ENCODE measurements around the gene SLC44A2.

Gene SLC44A2

DNA sequence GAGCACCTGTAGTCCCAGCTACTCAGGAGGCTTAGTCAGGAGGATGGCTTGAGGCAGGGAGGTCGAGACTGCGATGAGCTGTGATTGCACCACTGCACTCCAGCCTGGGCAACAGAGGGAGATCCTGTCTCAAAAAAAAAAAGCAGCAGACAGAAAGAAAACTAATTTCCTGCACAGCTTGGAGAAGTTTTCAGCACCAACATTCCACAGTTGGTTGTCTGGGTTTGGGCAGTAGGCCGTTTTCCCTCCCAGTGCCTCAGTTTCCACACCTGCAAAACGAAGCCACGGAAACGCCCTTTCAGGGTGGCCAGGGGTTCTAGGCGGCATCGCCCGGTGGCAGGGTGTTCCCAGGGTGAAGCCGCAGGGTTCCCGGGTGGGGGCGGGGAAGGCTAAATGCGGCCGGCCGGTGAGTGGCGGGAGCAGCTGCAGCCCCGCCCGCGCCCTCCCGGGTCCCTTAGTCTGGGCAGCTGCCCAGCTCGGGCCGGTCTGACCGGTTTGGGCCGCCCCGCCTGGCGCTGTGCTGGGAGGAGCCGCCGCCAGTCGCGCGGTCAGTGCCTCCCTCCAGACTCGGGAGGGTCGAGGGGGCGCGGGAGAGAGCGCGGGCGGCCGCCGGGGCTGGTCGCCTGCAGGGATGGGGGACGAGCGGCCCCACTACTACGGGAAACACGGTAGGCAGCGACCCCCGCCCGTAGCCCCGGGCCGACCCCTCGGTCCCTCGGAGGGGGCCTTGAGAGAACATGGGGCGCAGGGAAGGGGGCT is at the start of gene SLC44A2:
SLC44A2 (plus strand) TSS at position 551 of the 759 bp plus-strand sequence; CDS start at position 632, 81 bp downstream.
- DNase-seq: no peak

DNA sequence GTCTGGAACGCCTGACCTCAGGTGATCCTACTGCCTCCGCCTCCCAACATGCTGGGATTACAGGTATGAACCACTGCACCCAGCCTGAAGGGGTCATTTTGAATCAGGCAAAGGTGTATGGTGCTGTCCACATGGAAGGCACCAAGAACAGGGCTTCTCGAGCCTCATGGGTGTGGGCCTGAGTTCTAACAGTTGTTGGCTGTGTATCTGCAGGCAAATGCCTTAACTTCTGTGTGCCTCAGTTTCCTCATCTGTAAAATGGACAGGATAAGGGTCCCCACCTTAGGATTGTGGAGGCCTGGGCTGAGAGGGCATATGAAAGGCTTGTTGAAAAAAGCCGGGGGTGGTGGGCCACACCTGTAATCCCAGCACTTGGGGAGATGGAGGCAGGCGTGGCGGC is 47.4 kb upstream of the SLC44A2 start:
- no peak for DNase-seq

DNA sequence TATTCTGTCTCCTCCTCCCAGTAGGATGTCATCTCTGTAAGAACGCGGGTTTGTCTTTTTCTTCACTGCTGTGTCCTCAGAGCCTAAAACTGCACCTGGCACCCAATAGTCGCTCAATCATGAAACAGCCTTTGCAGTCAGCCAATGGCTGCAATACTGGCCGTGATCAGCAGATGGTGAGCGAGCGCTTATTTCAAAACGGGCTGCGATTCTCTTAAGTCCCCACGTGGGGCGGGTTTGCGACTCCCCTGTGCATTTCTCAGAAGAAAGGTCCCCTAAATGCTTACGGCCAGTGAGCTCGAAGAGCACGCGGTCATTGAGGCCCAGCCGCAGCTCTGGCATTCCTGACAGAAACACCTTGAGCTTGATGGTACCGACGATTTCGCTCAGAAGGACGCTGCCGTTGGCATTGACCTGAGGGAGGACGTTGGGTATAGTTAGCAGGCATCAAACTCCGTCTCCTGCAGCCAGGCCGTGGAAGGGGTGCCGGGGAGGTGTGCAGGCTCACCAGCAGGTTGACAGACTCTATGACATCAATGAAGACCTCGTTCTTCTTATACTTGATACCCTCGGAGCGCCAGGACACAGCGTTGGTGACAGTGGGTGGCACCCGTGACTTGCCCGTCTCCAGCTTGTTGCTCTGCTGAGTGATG is 44.2 kb upstream of the SLC44A2 start:
- peak; percentile 94 to 95 for DNase-seq

DNA sequence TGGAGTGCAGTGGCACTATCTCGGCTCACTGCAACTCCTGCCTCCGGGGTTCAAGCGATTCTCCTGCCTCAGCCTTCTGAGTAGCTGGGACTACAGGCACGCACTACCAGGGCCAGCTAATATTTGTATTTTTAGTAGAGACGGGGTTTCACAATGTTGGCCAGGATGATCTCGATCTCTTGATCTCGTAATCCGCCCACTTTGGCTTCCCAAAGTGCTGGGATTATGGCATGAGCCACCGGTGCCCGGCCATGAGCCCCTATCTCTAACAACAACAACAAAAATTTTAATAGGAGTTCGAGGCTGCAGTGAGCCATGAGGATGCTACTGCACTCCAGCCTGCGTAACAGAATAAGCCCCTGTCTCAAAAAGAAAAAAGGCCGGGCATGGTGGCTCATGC is 43.3 kb upstream of the SLC44A2 start:
- DNase-seq: no peak

DNA sequence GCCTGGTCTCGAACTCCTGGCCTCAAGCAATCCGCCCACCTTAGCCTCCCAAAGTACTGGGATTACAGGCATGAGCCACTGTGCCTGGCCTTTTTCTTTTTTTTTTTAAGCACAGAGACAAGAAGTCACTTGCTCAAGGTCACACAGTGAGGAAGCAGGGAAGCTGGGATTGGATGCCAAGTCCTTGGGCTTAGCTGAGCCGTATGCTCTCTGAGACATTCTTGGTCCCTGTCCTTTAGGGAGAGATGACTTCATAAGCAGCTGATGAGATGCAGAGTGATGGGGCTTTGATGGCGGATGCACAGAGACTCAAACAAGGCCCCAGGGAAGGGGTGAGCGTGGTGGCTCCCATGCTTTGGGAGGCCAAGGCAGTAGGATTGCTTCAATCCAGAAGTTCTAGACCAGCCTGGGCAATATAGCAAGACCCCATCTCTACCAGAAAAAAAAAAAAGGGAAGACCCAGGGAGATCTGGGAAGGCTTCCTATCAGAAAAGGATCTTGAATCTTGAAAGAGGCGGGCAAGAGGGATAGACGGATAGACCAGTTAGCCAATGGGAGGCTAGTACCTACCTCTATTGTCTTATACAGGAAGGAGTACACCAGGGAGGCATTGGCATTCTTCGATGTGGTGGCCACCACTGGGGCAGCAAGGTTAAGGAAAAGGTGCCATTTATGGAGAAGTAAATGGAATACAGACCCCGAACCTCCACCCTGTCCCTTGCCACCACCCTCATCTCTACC is 42.1 kb upstream of the SLC44A2 start:
- no peak for DNase-seq

DNA sequence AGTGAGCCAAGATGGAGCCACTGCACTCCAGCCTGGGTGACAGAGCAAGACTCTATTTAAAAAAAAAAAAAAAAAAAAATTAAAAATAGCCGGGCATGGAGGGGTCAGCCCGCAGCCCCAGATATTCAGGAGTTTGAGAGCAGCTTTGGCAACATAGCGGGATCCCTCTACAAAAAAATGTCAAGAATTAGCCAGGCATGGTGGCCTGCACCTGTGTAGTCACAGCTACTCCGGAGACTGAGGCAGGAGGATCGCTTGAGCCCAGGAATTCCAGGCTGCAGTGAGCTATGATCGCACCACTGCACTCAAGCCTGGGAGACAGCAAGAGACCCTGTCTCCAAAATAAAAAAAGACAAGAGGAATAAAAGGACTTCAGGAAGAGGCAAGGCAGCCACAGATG is 39.0 kb upstream of the SLC44A2 start:
- DNase-seq: no peak

DNA sequence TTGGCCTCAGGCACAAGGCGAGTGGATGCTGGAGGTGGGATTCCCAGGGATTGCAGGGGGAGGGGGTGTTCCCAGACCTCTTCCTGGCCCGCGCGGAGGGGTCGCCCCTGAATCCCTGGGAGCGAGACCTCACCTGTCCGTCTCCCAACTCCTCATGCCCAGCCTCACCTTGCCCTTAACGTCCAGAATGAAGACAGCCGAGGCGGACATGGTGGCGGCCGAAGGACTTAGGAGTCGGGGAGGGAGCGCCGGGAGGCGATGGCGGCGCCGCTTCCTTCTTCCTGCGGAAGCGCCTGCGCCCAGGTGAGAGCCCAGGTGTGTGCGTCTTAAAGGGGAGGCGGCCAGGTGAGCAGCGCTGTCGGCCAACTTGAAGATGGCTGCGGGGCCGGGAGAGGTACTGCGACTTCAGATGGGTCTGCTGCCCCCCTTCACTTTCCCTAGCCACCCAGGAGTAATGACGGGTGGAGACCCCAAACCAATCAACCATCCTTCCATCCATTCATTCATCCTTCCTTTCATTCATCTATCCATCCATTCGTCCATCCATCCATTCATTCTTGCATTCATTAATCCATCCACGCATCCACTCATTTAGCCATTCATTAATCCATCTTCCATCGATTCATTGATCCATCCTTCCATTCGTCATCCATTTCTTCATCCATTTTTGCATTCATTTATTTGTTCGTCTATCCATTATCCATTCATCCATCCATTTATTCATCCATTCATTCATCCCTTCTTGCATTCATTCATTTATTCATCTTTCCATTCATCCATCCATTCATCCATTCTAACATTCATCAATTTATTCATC is 38.1 kb upstream of the SLC44A2 start, which contains the start of gene AP1M2:
AP1M2 (minus strand) TSS at position 291 of the 817 bp plus-strand sequence; CDS start at position 210, 81 bp downstream.
- DNase-seq: no peak

DNA sequence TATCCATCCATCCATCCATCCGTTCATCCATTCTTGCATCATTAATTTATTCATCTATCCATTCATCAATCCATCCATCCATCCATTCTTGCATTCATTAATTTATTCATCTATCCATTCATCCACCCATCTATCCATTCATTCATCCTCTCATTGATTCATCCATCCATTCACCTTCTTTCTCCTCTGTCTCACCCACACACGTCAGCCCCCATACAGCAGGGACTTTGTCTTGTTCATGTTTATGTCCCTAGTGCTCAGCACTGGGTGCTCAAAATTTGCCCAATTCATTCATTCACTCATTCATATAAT is 37.6 kb upstream of the SLC44A2 start:
- no peak for DNase-seq

DNA sequence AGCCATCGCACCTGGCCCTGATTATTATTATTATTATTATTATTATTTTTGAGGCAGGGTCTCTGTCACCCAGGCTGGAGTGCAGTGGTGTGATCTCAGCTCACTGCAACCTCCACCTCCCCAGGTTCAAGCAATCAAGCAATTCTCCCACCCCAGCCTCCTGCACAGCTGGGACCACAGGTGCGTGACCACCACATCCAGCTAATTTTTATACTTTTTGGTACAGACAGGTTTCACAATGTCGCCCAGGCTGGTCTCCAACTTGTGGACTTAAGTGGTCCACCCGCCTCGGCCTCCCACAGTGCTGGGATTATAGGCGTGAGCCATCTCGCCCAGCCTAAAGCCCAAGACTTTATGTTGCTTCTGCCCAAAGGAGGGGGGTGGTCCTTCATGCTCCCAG is 32.2 kb upstream of the SLC44A2 start:
- DNase-seq: no peak

DNA sequence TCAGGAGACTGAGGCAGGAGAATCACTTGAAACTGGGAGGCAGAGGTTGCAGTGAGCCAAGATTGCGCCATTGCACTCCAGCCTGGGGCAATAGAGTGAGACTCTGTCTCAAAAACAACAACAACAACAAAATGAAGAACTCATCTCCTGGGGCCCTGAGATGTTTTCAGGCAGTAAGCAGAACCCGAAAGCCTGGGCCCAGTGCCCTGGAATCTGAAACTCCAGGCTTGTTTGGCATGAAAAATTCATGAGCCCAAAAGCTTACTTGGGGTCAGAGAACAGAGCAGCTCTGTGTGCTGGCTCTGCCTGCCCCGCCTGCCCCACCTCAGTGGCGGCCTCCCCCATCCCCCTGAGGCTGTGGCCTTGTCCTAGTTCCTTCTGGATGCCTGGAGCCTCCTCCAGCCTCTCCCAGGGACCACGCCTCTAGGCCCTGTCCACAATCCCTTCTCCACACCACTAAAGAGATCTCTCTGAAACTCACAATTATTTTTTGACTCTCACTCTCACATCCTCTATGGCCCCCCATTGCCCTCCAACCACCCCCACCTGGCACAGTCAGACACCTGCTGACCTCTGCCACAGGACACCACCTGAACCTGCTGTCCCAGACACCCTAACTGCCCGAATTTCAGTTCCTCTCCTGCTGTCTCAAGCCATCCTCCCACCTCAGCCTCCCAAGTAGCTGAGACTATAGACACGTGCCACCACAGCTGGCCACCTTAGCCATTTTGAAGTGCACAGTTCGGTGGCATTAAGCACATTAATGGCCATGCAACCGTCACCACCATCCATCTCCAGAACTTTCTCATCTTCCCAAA is 31.3 kb upstream of the SLC44A2 start:
- no peak for DNase-seq

DNA sequence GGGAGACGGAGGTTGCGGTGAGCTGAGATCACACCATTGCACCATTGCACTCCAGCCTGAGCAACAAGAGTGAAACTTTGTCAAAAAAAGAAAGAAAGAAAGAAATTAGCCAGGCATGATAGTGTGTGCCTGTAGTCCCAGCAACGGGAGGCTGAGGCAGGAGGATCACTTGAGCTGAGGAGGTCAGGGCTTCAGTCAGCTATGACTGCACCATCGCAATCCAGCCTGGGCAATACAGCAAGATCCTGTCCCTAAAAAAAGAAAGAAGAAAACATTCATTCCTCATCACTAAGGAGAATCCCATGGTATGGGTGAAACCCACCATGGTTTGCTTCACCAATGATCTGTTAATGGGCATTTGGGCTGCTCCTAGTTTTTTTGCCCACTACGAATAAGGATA is 25.2 kb upstream of the SLC44A2 start:
- DNase-seq: no peak

DNA sequence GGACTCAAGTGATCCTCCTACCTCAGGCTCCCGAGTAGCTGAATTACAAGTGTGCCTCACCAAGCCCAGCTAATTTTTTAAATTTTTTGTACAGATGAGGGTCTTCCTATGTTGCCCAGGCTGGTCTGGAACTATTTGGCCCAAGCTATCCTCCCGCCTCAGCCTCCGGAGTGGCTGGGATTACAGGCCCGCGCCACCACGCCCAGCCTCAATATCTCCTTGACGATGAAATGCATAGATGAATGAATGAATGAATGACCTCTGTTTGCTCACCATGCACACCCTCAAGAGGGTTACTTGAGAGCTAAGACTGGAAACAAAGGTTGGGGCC is 23.4 kb upstream of the SLC44A2 start:
- DNase-seq: no peak

DNA sequence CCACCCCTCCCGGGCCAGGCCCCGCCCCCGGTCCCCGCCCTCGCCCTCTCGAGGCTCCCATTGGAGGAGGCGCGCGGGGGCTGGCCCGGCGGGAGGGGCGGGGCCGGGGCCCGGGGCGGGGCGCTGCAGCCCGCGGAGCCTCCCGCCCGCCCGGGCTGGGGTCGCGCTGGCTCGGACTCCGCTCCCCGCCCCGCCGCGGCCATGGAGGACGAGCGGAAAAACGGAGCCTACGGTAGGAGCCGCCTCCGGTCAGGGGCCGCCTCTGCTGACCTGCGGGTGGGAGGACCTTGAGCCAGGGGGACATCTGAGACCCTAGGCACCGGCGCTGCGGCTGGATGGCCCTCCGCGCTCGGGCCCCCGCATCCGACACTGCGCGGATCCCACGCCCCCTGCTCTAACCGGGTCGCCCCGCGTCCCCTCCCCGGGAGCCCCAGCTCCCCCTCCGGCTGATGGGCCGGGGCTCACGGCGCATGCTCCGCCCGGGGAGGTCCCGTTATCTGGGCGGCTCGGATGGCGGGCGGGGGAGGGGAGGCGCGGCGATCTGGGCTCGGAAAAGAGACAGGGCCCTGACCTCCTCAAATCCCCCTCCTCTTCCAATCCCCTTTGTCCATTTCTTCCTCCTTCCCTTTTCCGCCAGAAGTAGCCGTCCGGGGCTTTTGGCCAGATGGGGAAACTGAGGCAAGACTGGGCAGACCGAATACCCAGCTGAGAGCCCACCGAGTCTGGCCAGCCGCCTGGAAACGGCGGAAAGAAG is 22.8 kb upstream of the SLC44A2 start:
- peak; percentile 89 to 92 for DNase-seq

DNA sequence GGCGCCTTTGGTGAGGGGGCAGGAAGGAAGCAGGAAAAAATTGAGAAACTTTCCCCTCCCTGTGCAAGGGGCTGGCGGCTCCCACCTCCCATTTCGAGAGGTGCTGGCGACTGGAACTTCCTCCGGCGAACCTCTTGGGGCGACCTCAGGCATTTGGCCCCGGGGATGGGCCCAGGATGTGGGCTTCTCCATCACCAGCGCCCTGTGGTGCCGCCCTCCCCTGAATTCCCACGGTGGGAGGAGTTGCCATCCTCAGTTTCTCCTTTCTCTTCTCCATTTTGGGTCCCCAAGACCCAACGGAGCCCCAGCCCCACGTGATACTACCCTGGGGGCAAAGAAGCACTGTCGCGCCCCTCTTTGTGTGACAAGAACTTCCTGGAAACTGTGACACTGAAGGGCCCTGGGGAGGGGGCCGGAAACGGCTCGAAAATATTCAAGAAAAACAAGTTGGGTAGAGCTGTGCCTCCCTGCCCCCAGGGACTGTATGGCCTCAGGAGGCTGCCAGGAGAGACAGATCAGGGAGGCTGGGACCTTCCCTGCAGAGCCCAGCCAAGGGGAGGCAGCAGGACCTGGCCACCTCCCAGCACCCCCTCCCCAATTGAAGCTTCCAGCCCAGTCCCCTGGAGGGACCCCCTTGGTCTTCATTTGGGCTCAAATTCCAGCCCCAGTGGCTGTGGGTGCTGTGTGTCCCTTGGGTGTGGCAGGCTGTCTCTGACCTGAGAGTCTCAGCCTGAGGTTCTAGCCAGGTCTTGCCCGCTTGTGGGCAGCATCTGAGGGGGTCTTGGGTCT is 22.1 kb upstream of the SLC44A2 start:
- peak; percentile 69 to 76 for DNase-seq

DNA sequence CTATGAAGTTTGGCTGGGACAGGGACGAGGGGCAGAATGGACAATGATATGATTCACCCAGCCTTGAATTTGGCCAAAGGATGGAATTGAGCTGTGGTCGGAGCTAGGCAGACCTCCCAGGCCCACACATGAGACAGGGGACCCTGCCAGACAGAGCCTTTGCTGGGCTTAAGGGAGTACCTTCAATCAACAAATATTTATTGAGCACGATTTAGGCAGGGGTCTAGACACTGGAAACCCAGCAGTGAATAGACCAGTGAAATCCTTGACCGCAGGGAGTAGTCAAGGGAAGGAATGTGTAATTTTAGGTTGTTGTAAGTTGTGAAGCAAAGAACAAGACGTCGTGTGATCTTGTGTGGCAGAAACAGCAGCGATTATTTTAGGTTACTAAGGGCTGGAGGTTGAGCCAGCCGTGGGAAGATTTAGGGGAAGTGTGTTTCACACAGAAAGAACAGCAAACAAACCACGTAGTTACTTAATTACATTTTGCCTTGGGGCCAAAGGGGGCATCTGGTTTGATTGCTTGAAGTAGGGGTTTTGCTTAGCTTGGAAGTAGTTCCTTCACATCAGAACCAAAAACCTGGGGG is 21.4 kb upstream of the SLC44A2 start:
- peak; percentile 16 to 33 for DNase-seq

DNA sequence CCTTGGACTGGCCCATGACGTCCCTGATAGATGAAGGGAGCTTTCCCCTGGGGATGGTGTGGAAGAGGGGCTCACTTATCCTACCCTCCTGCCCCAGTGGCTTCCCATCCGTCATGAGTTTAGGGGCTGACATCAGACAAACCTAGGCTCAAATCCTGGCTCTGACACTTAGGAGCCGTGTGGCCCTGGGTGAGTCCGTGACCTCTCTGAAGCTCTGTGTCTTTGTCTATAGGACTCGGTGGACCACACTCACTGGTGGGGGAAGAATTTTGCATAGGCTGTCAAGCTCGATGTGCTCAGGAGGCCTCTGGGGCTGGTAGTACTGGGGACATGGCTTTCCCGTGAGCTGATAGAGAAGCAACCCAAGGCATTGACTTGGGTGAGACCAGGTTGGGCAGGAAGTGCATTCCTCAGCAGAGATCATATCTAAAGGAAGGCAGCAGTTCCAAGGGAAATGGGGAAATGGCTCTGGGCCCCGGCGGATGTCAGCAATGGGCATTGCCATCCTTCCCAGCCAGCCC is 20.8 kb upstream of the SLC44A2 start:
- peak in 1 of 2 donors; percentile 39 for DNase-seq

DNA sequence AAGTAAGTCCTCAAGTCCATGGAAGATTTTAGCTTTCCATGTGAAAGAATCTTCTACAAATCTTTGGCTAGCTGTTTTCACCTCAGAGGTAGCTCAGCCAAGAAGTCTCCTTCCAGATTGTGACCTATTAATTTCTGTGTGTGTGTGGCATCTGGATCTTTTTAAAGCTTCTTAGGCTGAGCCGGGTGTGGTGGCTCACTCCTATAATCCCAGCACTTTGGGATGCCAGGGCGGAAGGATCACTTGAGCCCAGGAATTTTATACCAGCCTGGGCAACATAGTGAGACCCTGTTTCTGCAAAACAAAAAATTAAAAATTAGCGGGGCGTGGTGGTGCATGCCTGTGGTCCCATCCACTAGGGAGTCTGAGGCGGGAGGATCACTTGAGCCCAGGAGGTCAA is 13.4 kb upstream of the SLC44A2 start:
- no peak for DNase-seq

DNA sequence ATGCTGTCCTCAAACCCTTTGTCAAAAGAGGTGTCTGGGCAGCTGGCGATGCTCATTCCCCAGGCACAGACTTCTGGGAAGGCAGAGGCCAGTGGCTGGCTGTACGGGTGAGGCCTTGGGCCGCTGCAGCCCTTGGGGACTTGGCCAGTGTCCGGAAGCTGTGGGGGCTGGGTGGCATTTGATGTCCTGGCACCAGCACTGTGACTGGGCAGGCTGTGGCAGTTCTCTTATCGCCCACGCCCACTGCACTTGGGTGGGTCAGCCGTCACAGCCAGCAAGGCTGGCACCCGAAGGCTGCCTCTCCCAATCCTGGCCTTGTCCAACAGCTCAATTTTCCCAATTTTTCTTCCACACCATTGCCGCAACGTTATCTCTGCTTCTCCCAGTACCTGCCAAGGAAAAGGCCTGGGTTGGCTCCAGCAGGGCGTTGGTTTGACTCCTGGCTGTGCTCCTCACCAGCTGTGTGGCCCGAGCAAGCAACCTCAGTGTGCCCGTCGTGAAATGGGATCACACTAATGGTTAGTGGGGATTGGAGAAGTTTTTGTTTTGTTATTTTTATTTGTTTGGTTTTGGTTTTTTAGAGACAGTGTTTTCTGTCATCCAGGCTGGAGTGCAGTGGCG is 12.7 kb upstream of the SLC44A2 start:
- DNase-seq: no peak

DNA sequence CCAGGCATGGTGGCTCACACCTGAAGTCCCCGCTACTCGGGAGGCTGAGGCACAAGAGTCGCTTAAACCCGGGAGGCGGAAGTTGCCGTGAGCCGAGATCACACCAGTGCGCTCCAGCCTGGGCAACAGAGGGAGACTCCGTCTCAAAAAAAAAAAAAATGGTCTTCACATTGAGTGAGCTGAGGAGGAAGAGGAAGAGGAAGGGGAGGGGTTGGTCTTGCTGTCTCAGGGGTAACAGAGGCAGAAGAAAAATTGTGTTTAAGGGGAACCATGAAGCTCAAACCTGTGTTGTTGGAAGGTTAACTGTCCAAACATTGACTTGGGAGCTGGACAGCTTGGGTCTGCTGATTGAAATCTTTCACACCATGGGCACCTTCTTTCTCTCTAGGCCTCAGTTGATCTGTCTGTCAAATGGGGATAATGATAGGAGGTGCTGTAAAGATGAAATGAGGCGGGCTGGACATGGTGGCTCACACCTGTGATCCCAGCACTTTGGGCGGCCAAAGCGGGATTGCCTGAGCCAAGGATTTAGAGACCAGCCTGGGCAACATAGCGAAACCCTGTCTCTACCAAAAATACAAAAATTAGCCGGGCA is 9.8 kb upstream of the SLC44A2 start:
- DNase-seq: no peak

Measured in stimulated activated CD4-positive, alpha-beta T cell treated with anti-CD3 and anti-CD28 coated beads, Interleukin-2, amount 100 ng/mL, for 24 hours (primary cell).